GM19438 (cell line): Measurements from ENCODE around the gene RMI2.
"Not testable (repeated sequence)": the region's sequence is repeated elsewhere in the genome, so short reads cannot be mapped to it uniquely, and the experiment has no call there.

Source experiments
- ATAC-seq: cut with Tn5 transposase; IDR thresholded peaks from one replicate; pipeline ENCODE4 v1.9.1; 2021; ENCODE audit warnings: low read depth; ENCODE audit not compliant: unreplicated experiment

The RMI2 gene

GRCh38 chr16:11345040-11345862 is at the start of gene RMI2:
RMI2 (plus strand) TSS chr16:11345459; CDS start chr16:11345472, 13 bp downstream.
- peak; percentile 99 for ATAC-seq

GRCh38 chr16:11295672-11296071 is 49.6 kb upstream of the RMI2 start:
- ATAC-seq, result no peak

GRCh38 chr16:11296351-11296705 is 48.9 kb upstream of the RMI2 start:
- no peak for ATAC-seq

GRCh38 chr16:11296706-11297491 is 48.4 kb upstream of the RMI2 start:
- no peak for ATAC-seq

GRCh38 chr16:11297492-11298142 is 47.6 kb upstream of the RMI2 start:
- peak; percentile 59 for ATAC-seq

- ATAC-seq, result no peak
Measured at GRCh38 chr16:11298143-11298900, 46.9 kb upstream of the RMI2 start.

- ATAC-seq, result not testable (repeated sequence)
Measured at GRCh38 chr16:11298950-11299547, 46.2 kb upstream of the RMI2 start.

GRCh38 chr16:11299865-11300559 is 45.2 kb upstream of the RMI2 start:
- ATAC-seq, result no peak

GRCh38 chr16:11300560-11300892 is 44.7 kb upstream of the RMI2 start:
- no peak for ATAC-seq

- no peak for ATAC-seq
Measured at GRCh38 chr16:11301645-11302501, 43.4 kb upstream of the RMI2 start.

- no peak for ATAC-seq
Measured at GRCh38 chr16:11302977-11303376, 42.3 kb upstream of the RMI2 start.

- ATAC-seq, result no peak
Measured at GRCh38 chr16:11303405-11304138, 41.7 kb upstream of the RMI2 start.

GRCh38 chr16:11306381-11306780 is 38.9 kb upstream of the RMI2 start:
- no peak for ATAC-seq

- no peak for ATAC-seq
Measured at GRCh38 chr16:11306997-11307638, 38.1 kb upstream of the RMI2 start.

- no peak for ATAC-seq
Measured at GRCh38 chr16:11307639-11308492, 37.4 kb upstream of the RMI2 start.

GRCh38 chr16:11308493-11309283 is 36.6 kb upstream of the RMI2 start:
- no peak for ATAC-seq
